HPDE6-E6E7 (cell line): ENCODE data around the gene CDH23.

ENCODE experiments used
- DNase-seq: peaks from one replicate; pipeline ENCODE4 v3.0.0; 2011; ENCODE audit warnings: missing footprints; ENCODE audit errors: extremely low spot score

Gene CDH23

DNA sequence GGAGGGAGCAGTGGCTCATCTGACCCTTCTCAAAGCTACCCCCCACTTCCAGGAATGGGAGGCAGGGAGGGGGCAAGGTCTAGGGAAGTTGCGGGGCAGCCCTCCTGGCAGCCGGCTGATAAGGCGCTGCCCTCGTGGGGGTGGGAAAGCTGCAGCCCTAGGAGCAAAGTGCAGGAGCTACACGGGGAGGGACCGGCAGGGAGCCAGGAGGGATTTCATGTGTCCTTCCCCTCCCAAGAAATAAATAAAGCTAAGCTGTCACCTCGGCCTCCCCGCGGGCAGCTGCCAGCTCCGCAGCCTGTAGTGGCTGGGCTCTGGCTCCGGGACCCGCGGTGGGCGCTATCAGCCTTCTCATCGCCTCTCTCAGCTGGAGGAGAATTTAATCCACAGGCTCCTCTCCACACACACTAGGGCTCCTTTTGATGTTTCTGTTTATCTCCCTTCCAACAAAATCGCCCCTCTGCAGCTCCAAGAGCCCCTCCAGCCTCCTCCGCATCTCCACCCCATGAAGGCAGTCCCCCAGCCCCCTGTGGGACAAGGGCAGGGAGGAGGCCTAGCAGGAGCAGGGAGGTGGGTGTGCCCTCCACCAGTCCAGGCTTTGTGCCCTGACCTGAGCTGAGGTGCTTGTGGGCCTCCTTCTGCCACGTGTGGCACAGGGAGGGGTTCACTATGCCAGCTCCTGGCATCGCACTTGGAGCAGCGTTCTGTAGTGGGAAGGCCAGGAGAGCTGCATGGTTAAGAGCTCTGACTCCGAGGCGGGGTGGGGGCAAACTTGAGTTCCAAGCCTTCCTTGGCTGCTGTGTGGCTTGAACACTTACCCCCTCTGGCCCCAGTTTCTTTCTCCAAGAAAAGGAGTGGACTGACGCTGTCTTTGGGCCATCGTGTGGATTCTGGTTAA, 242.4 kb downstream of the CDH23 start:
- DNase-seq = no peak

DNA sequence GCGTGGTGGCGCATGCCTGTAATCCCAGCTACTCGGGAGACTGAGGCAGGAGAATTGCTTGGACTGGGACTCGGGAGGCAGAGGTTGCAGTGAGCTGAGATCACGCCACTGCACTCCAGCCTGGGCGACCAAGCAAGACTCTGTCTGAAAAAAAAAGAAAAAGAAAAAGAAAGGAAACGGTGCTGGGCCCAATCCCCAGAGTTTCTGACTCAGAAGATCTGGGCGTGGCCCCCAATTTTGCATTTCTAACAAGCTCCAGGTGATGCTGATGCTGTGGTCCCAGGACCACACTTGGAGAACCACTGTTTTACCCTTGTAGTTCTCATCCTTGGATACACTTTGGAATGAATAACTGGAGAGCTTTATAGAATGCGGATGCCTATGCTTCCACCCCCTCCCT, 243.9 kb downstream of the CDH23 start:
- no peak for DNase-seq

DNA sequence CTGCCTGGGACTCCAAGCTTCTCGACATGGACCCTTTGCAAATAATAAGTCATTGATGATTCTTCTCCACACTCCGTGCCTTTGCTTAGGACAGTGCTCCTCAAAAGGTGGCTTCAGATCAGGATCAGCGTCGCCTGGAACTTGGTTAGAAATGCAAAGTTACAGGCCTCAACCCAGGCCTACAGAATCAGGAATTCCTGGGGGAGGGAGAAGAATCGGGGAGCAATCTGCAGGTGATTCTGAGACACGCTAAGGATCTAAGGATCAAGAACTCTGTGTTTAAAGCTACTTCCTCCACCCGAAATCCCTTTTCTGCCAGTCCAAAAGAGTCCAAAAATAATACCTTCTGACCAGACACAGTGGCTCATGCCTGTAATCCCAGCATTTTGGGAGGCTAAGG, 244.7 kb downstream of the CDH23 start:
- DNase-seq = no peak

DNA sequence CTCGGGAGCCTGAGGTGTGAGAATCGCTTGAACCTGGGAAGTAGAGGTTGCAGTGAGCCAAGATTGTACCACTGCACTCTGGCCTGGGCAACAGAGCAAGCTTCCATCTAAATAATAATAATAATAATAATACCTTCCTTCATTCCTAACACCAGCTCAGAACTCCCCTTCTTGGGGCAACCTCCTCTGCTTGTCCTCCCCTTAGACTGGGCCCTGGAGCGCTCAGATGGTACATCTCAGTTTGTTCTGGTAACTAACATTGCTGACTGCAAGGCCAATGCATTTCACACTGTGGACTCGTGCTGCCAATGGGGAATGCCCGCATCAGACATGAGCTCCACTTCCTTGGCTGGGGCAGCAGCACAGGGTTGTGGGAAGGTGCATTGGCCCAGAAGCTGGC, 245.3 kb downstream of the CDH23 start:
- no peak for DNase-seq

DNA sequence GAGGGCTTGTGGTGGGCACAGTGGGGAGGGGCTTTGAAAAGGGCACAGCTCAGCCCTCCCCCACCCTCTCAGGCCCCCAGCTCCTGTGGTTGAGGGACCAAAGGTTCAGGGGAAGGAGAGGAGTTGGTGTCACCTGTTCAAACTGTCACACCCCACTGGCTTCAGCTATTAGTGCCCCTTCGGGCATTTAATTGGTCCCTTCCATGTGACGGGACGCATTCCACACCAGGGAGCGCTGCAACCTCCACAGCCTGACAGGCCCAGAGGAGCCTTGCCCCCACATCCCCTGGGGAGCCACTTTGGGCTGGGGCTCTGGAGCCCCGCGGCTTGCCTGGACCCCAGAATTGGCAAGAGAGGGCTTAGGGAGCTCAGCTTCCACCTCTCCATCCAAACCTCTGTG, 247.2 kb downstream of the CDH23 start:
- no peak for DNase-seq

DNA sequence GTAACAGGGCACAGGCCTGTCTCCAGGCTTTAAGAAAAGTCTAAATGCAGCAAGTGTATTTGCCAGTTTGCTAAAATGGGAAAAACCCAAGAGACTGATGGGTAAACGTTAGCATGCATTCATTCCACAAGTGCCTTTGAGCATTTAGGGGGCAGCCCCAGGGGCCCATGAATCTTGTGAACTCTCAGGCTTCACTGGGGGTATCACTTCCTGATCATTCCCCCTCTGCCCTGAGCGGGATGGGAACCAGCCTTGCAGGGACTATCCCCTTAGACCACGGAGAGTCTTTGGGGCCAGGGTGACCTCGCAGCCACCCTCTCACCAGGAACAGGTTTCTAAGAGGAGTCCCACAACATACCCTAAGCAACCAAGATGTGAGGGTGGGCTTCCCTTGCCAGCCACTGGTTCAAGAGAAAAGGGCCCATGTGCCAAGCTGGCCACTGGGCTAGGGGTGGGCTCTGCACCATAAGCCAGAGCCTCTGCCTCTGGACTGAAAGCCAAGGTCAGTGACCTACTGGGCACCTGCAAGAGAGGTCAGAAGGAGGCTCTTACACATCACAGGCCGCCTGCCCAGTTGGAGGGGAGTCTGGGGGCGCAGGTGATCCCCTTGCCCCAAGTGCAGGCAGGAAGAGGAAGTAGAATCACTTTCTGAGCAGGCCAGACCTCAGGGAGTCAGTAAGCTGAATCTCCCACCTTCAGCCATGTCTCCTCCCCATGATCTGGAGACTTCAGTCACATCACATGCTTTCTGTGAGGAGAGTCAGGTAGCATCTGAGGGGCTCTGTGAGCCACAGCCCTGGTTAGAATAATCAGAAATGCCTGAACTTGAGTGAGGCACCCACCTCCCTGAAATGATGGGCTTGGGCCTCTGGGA, 247.8 kb downstream of the CDH23 start:
- no peak for DNase-seq

DNA sequence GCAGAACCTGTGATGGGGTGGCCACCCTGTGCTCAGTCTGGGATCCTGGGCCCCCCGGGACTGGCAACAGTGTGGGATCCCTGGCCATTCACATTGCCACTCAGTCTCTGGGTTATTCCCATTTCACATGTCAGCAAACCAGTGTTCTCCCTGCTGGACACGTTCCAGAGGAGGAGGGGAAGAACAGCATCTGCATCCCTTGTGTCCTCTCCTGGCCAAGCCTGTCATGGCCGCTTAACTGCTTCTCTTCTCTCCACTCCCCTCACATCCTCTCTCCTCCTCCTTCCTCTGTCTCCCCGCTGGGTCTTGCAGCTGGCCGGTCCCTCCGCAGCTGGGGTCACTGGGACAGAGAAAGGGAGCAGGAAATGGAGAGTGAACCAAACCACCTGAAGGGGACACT, 248.5 kb downstream of the CDH23 start:
- DNase-seq = no peak

DNA sequence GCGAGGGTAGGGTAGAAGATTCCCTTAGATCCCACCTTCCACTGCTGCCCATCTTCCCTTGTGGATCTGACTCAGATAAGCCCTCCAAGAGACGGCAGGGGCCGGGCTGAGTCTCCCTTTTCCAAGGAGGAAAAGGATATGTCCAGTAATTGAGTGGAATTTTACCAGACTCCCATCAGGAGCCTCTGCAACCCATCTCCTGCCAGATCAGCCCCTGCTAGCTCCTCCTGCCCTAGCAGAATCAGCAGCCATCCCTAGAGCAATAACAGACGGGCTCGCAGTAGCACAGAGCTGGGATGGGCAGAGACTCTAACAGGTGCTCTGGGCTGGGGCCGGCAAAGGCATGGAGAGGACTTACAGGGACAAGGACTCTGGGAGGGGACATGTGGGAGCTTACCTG, 249.3 kb downstream of the CDH23 start:
- no peak for DNase-seq

DNA sequence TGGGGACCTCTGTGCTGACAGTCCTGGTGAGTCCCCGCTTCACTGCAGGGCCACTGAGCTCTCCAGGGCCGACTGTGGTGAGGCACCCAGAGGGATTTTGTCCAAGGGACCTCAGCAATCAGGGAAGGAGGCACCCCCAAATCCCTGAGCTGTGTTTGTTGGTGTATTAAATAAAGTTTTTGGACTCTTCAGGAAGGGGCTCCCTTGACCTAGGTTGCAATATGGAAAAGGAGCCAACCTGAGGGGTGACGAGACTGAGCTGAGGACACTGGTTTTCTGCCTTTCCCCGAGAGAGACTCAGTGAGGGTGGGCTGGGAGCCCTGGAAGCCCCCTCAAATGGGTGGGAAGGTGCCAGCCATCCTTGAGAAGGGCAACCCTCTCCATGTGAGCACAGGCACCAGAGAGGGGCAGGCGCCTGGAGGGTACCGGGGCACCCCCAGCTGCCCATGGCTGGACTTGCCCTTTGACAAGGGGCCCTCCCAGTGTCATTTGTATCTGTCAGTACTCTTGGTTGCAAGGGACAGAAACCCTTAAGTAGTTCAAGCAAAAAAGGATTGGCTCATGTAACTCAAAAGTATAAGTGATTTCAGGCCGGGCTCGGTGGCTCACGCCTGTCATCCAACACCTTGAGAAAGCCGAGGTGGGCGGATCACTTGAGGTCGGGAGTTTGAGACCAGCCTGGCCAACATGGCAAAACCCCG, 250.0 kb downstream of the CDH23 start:
- DNase-seq = no peak

DNA sequence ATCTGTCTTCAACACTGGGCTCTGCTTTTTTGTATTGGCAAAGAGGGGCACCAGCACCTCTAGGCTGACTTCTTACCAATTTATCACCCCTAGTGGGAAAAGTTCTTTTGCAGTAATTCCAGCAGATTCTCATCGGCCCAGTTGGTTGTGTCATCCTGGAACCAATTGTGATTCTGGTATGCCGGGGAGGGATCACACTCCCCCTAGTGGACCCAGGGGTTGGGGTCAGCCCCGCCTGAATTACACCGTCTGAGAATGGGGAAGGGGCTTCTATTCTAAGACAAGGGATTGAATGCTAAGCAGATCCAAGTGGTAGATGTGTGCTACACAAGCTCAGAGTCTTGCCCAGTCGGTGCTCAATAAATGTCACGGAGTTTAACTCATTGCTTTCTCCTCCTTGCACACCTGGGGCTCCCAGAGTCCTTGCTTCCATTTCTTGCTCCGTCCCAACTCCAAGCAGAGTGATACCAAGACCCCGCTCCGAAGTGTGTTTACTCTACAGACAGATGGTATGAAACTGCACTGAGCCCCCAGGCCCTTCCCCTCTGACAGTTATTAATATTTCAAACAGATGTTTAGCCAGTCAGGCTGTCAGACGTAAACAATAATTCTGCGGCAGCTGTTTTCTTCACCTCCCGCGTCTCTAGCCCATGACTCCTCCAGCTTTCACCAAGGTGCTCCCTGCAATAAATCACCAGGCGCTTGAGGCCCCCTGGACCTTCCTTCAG, 251.0 kb downstream of the CDH23 start:
- no peak for DNase-seq

DNA sequence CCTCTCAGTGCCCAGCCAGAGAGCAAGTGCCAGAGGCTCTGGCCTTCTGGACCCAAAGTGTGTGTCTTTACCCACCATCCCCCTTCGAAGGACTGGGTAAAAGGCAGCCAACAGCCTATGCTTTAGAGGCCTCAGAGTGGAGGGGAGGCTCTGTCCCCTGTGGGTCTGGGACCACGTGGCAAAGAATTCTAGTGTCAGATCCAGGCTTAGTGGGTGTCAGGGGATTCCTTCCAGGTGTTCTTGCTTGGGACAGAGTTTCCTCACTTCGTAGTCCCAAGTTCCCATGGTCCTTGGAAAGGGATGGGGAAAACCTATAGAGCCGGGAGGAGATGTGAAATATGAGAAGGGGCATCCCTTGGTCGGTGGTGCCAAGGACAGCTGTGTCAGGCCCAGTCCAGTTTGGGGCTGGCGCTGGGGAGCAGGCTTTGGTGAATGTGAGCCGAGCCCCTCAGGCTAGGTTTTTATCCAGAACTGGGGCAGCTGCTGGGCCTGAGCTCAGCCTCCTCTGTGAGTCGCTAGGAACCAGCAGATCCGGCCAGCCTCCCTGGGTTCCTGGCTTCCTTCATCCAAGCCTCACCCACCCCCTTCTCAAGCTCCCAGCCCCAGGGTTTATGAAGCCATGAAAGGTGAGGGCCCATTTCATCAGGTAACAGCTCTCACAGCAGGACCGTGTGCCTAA, 251.7 kb downstream of the CDH23 start:
- no peak for DNase-seq

DNA sequence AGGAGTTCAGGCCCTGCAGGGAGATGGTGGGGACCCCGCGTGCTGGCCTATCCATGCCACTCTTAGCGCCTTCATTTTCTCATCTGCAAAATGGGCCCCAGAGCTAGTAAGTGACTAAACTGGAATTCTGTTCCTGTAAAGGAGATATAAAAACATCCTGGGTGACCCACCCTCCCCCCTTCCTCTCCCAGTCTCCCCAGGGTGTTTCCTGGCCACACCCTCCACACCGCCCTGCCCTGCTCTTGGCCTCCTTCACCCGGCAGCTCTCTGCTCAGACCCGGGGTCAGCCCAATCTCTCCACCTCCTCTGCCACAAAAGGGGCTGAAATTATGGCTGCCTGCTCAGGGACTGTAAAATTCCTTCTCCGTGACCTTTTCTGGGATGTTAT, 252.2 kb downstream of the CDH23 start:
- DNase-seq = no peak

DNA sequence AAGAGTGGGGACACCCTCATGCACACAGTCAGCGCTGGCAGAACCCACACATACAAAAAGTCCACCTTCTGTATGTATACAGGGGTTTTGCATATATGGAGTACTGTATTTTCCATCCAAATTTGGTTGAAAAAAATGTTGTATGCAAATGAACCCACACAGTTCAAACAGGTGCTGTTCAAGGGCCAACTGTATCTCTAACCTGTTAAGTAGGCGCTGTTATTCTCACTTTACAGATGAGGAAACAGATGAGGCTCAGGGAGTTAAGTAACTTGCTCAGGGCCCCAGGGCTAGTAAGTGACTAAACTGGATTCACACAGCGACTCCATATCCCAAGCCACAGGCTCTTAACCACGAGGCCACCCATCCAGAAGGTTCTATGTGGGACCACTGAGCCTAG, 252.9 kb downstream of the CDH23 start:
- no peak for DNase-seq

DNA sequence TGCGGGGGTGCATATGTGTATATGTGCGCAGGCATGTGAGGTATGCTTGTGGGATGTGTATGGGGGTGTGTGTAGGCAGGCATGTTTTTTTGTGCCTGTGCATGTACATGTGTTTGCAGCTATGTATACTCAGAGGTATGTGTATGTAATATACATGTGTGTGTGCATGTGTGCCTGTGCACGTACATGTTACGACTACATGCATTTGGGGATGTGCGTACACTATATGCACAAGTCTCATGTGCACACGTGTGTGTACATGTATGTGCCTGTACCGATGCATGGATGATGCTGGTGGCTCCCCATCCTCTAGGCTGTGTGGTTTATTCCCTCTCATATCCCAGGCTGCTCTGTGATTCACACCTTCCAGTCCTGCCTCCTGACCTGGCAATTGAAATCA, 253.7 kb downstream of the CDH23 start:
- DNase-seq = no peak

DNA sequence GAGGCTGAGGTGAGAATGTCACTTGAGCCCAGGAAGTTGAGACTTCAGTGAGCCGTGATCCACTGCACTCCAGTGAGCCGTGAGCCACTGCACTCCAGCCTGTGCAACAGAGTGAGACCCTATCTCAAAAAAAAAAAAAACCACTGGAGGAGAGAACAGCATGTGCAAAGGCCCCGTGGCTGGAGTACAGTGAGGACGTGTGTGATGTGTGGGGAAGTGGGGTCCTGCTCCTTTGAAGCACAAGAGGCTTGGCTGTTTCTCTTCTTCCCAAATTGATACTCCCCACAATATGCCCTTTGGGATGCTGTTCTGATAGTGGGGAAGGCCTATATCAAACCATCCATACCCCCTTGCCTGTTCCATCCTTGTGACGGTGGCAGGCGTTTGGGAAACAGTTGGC, 254.7 kb downstream of the CDH23 start:
- DNase-seq = no peak

DNA sequence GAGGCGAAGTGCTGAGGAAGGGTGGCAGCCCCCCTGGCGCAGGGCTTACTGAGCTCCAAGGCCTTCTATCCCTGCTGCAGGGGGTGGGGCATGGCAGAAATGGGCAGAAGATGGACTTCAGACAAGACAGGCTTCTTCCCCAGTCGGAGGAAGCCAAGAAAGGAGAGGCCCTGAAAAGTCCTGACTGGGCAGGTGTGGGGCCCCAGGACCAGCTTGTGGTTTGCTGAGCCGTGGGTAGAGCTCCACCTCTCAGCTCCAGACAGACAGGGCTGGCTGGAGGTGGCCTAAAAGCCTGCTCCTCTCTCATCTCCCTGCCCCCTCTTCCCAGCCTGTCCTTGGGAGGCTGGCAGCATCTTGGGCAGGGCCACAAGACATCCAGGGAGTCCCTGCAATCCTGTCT, 255.2 kb downstream of the CDH23 start:
- no peak for DNase-seq

DNA sequence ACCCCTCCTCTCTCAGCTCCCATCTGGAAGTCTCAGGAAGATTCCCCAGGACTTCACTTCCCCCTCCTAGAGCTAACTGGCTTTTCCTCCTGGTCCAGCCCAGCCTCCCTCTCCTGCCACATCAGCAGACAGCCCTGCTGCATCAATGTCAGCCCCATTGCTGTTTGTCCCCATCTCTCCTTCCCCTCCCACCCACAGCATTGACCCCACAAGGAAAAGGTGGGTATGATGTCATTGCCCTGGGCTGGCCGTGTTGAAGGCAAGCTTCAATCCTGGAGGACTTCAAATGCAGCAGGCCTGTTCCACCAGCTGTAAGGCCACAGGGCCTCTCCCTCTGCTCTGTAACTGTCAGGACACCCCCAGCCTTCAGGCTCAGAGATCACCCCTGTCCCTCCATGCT, 256.3 kb downstream of the CDH23 start:
- DNase-seq = no peak

DNA sequence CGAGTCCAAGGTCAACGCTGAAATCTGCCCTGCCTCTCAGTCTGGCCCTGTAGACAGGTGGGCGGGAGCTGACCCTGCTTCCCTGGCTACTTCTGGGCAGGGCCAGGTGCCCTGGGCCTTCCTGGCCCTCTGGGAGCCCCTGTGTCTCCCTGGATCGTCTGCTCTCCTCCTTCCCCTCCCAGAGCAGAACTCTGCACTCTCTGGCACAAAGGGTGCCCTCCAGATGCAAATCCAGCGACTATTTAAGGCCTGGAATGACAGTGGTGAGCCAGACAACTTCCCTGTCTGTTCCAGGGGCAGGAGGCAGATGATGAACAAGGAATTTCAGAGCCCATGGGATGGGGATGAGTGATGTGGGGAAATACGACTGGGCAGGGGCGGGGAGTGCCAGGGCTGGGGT, 259.5 kb downstream of the CDH23 start:
- no peak for DNase-seq

DNA sequence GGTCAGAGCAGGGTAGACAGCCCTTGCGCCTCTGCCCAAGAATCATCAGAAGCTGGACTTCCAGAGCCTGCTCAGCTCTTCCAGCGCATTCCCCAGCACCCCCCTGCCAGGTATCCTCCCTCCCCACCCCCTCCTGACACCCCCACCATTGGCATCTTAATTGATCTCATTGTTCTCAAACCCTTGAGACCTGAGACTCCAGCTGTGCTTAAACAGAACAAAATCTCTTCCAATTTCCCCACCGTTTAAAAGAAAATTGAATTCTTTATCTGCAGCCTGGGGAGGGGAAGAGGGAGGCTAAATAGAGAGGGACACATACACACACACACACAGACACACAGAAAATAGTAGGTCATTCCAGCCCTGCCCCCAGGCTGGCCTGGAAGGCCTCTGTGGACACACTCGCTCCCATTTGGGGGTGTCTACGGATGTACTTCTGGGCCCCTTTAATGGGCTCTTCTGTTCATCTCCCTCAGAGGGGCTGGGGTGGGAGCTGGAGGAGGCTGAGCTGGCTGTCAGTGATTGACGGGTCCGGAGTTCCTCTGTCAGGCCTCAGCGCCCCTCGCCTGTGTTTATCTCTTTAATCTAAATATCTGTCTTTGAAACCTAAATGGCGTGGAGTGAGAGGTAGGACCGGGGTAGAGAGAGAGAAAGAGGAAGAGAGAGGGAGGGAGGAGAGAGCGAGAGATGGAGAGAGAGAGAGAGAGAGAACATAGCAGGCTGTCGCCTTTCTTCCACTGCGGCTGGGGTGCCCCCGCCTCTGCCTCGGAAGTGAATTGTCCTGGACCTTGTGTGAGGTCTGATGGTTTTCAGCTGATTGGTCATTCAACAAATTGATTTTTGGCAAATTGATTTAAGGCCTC, 261.1 kb downstream of the CDH23 start:
- no peak for DNase-seq

DNA sequence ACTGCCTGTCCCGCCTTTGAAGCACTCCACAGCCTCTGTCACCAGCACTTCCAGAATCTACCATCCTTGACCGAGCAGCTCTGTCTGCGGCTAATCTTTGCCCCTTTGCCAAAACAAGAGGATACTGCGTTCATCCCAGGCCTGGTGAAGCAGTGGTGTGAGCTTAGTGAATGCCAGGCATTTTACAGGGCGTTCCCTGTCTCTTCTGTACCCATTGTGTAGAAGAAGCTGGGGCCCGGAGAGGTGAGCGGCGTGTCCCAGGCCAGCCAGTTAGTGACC, 261.7 kb downstream of the CDH23 start:
- no peak for DNase-seq
